ENCODE measurements around the gene FOXO1. TPM values are rescaled to one million over a fixed set of nuclear protein-coding genes. Genes with fewer than 3 reads are reported as not detected.

FOXO1 gene
- total RNA-seq, 1 donor from 2014 or later: 8.9 TPM

DNA sequence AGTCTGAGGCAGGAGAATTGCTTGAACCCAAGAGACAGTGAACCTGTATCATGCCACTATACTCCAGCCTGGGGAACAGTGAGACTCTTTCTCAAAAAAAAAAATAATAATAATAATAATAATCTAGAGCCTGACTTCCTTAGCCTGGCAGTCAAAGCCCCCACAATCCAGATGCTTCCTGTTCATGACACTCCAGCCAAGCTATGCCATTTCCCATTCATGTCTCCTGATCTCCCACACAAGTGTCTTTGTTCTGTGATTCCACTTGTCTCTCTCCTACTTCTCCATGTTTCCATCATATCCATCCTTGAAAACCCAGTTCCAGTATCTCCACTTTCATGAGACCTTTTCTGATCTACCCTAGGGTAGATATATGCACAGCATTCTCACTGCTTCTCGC is 150.7 kb downstream of the FOXO1 start:
- peaks cover 1% of the 10 kb centered on the region for H3K9me3 Mint-ChIP-seq
- no peak overlapping the region for H3K4me3 Mint-ChIP-seq
- TF ChIP-seq, protein P1, sequence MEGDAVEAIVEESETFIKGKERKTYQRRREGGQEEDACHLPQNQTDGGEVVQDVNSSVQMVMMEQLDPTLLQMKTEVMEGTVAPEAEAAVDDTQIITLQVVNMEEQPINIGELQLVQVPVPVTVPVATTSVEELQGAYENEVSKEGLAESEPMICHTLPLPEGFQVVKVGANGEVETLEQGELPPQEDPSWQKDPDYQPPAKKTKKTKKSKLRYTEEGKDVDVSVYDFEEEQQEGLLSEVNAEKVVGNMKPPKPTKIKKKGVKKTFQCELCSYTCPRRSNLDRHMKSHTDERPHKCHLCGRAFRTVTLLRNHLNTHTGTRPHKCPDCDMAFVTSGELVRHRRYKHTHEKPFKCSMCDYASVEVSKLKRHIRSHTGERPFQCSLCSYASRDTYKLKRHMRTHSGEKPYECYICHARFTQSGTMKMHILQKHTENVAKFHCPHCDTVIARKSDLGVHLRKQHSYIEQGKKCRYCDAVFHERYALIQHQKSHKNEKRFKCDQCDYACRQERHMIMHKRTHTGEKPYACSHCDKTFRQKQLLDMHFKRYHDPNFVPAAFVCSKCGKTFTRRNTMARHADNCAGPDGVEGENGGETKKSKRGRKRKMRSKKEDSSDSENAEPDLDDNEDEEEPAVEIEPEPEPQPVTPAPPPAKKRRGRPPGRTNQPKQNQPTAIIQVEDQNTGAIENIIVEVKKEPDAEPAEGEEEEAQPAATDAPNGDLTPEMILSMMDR (conservative IDR thresholded peaks at IDR 0.05): no peak
- no peak for DNase-seq (ENCODE audit: low read depth, low spot score)
- H3K36me3 Mint-ChIP-seq (ENCODE audit: low read depth): no peaks in the 10 kb centered on the region
- no peaks in the 10 kb centered on the region for H3K27me3 Mint-ChIP-seq (ENCODE audit: low read depth)
- H3K4me1 Mint-ChIP-seq: peaks cover 18% of the 10 kb centered on the region
- no peak overlapping the region for H3K27ac Mint-ChIP-seq (ENCODE audit: unreplicated experiment)

DNA sequence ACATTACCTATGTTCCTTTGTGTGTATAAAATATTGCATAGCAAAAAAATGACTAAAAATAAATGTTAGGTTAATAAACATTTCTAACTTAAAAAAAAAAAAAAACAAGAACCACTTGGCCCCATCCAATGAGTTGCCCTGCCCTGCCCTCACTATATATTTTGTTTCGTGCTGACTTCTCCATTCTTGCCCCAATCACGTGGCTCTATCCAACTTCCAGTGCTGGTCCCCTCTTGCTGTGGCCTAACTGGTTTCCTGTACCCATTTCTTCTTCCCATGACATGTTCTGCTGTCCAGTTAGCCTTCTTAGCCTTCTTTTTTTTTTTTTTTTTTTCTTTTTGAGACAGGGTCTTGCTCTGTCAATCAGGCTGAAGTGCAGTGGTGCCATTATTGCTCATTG is 151.6 kb downstream of the FOXO1 start:
- peaks cover 15% of the 10 kb centered on the region for H3K4me1 Mint-ChIP-seq
- H3K27ac Mint-ChIP-seq (ENCODE audit: unreplicated experiment): no peak overlapping the region
- H3K4me3 Mint-ChIP-seq: no peak overlapping the region
- H3K36me3 Mint-ChIP-seq (ENCODE audit: low read depth): no peaks in the 10 kb centered on the region
- TF ChIP-seq, protein P1 (conservative IDR thresholded peaks at IDR 0.05): no peak
- no peak for DNase-seq (ENCODE audit: low read depth, low spot score)
- peaks cover 5% of the 10 kb centered on the region for H3K9me3 Mint-ChIP-seq
- H3K27me3 Mint-ChIP-seq (ENCODE audit: low read depth): no peaks in the 10 kb centered on the region

DNA sequence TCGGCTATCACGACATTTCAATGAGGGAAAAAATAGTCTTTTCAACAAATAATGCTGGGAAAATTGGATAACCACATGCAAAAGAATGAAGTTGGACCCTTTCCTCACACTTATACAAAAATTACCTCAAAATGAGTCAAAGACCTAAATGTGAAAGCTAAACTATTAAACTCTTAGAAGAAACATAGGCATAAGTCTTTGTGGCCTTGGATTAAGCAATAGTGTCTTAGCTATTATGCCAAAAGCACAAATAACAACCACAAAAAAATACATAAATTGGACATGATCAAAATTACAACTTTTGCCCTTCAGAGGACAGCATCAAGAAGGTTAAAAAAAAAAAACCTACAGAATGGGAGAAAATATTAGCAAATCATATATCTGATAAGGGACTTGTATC is 156.6 kb downstream of the FOXO1 start:
- Mint-ChIP-seq H3K9me3 (peaks cover 5% of the 10 kb centered on the region), H3K27ac (ENCODE audit: unreplicated experiment) (no peak overlapping the region), H3K4me3 (no peak overlapping the region), H3K36me3 (ENCODE audit: low read depth) (no peaks in the 10 kb centered on the region), H3K27me3 (ENCODE audit: low read depth) (no peaks in the 10 kb centered on the region), H3K4me1 (peaks cover 7% of the 10 kb centered on the region)
- TF ChIP-seq, protein P1 (conservative IDR thresholded peaks at IDR 0.05): no peak
- DNase-seq (ENCODE audit: low read depth, low spot score): no peak

DNA sequence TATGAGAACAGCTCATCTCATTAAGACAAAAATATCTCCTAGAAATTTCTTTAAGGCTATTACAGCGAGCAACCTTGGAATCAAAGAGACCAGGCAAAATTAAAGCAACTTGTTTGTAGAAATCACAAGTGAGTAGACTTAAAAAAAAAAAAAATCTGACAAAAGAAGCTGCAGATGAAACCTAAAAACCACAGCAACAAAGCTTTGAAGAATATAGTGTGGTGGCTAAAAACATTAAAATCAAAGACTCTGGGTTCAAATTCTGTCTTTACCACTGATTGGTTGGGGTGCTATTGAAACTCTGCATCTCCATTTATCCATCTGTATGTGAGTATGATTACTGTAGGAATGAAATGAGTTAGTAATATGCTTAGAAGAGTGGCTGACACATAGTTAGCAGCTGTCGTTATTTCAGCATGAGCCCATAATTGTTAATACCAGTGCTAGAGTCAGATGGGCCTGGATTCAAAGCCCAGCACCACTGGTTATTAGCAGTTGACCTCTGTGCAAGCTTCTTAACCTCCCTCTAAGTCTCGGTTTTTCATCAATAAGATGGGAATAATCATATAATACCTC is 157.6 kb downstream of the FOXO1 start:
- no peak overlapping the region for H3K27ac Mint-ChIP-seq (ENCODE audit: unreplicated experiment)
- TF ChIP-seq, protein P1 (conservative IDR thresholded peaks at IDR 0.05): no peak
- peaks cover 16% of the 10 kb centered on the region for H3K4me1 Mint-ChIP-seq
- H3K9me3 Mint-ChIP-seq: peaks cover 5% of the 10 kb centered on the region
- H3K36me3 Mint-ChIP-seq (ENCODE audit: low read depth): no peaks in the 10 kb centered on the region
- no peak for DNase-seq (ENCODE audit: low read depth, low spot score)
- no peak overlapping the region for H3K4me3 Mint-ChIP-seq
- H3K27me3 Mint-ChIP-seq (ENCODE audit: low read depth): no peaks in the 10 kb centered on the region

DNA sequence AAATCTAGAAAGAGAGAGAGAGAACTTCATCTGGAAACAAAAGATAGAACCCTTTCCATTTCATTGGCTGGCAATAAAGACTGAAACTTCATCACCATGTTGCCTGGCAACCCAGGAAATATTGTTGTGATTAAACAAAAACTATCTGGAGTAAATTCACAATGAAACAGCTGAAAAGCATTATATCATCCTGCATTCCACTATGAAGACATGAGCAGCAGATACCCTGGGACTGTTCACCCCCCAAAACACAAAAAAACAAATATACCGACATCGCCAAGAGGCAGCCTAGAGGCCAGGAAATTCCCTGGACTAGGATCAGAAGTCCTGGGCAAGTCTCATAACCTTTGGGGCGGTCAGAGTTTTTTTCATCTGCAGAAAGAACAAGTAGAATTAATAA is 158.3 kb downstream of the FOXO1 start:
- TF ChIP-seq, protein P1 (conservative IDR thresholded peaks at IDR 0.05): no peak
- no peak for DNase-seq (ENCODE audit: low read depth, low spot score)
- peaks cover 5% of the 10 kb centered on the region for H3K9me3 Mint-ChIP-seq
- H3K36me3 Mint-ChIP-seq (ENCODE audit: low read depth): no peaks in the 10 kb centered on the region
- peaks cover 16% of the 10 kb centered on the region for H3K4me1 Mint-ChIP-seq
- no peak overlapping the region for H3K4me3 Mint-ChIP-seq
- H3K27me3 Mint-ChIP-seq (ENCODE audit: low read depth): no peaks in the 10 kb centered on the region
- H3K27ac Mint-ChIP-seq (ENCODE audit: unreplicated experiment): no peak overlapping the region

All from neural crest cell (in vitro differentiated cells).